NB4 (cell line): Measurements from ENCODE around the gene IL3.

Experiments used
- DNase-seq: peaks from one replicate; pipeline ENCODE4 v3.0.0; 2010; ENCODE audit warnings: low read depth
- H3K4me3 ChIP-seq: one replicate; pipeline ENCODE4 v1.5.1; 2011; ENCODE audit warnings: mild to moderate bottlenecking, low read depth, low read length, moderate library complexity
- MYC ChIP-seq: IDR thresholded peaks from 2 replicates; pipeline ENCODE4 v1.6.1; 2011; ENCODE audit warnings: low read depth, low read length
- POLR2A ChIP-seq: IDR thresholded peaks from 2 replicates; pipeline ENCODE4 v1.6.1; 2011; ENCODE audit warnings: mild to moderate bottlenecking; ENCODE audit not compliant: insufficient read length; ENCODE audit errors: extremely low read depth
- TF ChIP-seq, protein P1 (sequence below): IDR thresholded peaks from one replicate; pipeline ENCODE4 v1.5.1; 2012; ENCODE audit warnings: low read depth, low read length
- TF ChIP-seq, protein P2 (sequence below): IDR thresholded peaks from 2 replicates; pipeline ENCODE4 v1.6.1; 2011; ENCODE audit warnings: low read depth, low read length

IL3 gene

DNA sequence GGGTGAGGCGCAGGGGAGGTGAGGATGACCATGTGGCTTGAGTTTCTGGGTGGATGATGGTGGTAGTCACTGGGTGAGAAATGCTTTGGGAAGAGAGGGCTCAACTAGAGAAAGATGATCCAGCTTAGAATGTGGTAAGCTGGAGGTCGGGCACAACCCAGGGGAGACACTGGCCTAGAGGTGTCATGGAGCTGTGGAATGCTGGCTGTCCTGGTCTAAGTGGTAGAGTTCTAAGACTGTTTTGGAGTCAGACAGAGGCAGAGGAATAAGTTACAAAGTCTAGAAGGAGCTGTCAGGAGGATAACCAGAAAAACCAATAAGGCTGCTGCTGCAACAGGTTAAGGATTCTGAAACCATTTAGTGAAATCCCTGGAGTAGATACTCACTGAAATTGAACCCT, 29.8 kb upstream of the IL3 start:
- DNase-seq: no peak
- TF ChIP-seq POLR2A (no peak), MYC (no peak)
- TF ChIP-seq, protein P1, sequence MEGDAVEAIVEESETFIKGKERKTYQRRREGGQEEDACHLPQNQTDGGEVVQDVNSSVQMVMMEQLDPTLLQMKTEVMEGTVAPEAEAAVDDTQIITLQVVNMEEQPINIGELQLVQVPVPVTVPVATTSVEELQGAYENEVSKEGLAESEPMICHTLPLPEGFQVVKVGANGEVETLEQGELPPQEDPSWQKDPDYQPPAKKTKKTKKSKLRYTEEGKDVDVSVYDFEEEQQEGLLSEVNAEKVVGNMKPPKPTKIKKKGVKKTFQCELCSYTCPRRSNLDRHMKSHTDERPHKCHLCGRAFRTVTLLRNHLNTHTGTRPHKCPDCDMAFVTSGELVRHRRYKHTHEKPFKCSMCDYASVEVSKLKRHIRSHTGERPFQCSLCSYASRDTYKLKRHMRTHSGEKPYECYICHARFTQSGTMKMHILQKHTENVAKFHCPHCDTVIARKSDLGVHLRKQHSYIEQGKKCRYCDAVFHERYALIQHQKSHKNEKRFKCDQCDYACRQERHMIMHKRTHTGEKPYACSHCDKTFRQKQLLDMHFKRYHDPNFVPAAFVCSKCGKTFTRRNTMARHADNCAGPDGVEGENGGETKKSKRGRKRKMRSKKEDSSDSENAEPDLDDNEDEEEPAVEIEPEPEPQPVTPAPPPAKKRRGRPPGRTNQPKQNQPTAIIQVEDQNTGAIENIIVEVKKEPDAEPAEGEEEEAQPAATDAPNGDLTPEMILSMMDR: no peak
- TF ChIP-seq, protein P2, sequence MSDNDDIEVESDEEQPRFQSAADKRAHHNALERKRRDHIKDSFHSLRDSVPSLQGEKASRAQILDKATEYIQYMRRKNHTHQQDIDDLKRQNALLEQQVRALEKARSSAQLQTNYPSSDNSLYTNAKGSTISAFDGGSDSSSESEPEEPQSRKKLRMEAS: no peak
- H3K4me3 ChIP-seq: no peak overlapping the region

- H3K4me3 ChIP-seq: no peak overlapping the region
- no peak for TF ChIP-seq POLR2A
- no peak for TF ChIP-seq MYC
- TF ChIP-seq, protein P2: no peak
- TF ChIP-seq, protein P1: no peak
- no peak for DNase-seq
Observed at GRCh38 chr5:132032196-132032595, 28.3 kb upstream of the IL3 start.

- no peak overlapping the region for H3K4me3 ChIP-seq
- DNase-seq: no peak
- TF ChIP-seq POLR2A: no peak
Observed at GRCh38 chr5:132033122-132033521, 27.3 kb upstream of the IL3 start.

- H3K4me3 ChIP-seq: no peak overlapping the region
- no peak for DNase-seq
- TF ChIP-seq MYC (no peak), POLR2A (no peak)
- TF ChIP-seq, protein P1: no peak
- TF ChIP-seq, protein P2: no peak
Observed at GRCh38 chr5:132037353-132037752, 23.1 kb upstream of the IL3 start.

DNA sequence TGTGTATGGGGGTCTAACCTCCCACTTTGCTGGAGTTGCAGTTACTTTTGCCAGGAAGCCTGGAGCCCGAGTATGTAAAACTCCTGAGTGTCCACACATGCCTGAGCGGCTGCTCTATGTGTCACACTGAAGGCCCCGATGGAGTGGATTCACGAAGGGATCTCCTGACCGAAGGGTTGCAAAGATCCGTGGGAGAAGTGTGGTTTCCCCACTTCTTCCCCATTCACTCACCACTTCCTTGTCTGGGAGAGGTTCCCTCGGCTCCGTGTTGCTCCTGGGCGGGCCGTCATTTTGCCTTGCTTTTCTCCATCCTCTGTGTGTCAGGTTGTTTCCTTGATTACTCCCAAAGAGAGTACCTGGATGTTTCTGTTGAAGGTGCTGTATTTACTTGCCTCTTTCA, 16.2 kb upstream of the IL3 start:
- DNase-seq: peak; percentile 38
- H3K4me3 ChIP-seq: no peak overlapping the region

GRCh38 chr5:132046880-132047299, 13.6 kb upstream of the IL3 start:
- TF ChIP-seq, protein P2: no peak
- TF ChIP-seq, protein P1: no peak
- no peak for TF ChIP-seq POLR2A
- no peak for TF ChIP-seq MYC
- DNase-seq: no peak
- no peak overlapping the region for H3K4me3 ChIP-seq

More for the DNA sequence above, 16.2 kb upstream of the IL3 start:
- TF ChIP-seq, protein P1: no peak
- TF ChIP-seq, protein P2: no peak
- TF ChIP-seq MYC: no peak
- no peak for TF ChIP-seq POLR2A
